Hematopoietic multipotent progenitor cell treated with erythropoietin and hydrocortisone succinate and interleukin-3 and kit ligand, for 6 days (in vitro differentiated cells): ENCODE data around the gene MRPL28.
"Not testable (repeated sequence)": the region's sequence is repeated elsewhere in the genome, so short reads cannot be mapped to it uniquely, and the experiment has no call there.

Experiments used
- DNase-seq: peaks from one replicate; pipeline ENCODE4 v3.0.0-alpha.2; 2015

MRPL28 gene

DNA sequence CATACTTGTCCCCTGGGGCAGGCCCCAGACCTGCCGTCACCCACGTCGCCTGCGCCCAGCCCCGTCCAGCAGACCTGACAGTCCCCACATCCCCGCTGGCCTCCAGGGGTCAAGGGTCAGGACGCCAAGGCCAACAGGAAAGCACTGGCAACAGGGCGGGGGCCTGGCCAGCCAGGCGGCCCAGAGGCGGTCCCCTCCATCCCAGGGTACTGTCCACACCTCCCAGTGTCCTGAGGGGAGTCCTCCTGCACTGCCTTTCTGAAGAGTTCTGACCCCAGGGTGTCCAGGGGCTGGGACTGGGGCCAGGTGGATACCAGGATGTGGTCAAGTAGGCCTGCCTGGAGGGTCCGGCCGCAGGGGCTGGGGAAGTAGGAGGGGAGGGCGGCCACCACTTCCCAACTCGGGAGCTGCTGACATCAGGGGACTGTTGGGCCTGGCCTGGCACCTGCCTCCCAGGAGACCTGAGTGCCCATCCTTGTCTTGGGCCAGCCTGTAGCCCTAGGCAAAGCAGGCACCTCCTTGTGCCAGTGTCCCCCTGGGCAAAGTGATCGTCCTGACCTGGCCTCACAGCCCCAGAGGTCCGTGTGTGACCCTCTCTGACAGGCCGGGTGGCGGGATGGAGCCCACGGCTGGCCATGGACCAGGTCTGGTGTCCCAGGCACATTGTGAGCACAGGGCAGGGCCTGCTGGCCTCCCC, 11.1 kb downstream of the MRPL28 start:
- no peak for DNase-seq

GRCh38 chr16:356741-357140, 13.6 kb downstream of the MRPL28 start:
- DNase-seq: no peak

DNA sequence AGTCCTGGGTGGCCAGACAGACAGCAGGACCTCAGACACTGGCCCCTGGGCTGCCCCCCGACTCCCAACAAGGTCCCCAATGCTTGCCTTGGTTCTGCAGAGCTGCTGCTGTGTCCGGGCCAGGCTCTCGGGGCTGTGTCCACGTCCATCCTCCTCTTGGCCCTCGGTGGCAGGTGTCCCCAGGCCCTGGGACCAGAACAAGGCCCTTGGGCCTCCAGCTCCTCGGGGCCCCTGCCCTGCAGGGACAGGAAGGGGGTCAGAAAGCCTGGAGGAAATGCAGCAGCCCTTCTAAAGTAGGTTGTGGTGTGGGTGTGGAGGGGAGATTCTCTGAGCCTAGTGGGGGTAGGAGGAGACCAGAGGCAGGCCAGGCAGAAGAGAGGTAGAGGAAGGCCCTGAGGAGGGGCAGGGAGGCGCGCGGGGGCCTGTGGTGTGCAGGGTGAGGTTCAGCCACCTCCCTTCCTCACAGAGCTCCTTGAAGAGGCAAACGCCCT, 15.3 kb downstream of the MRPL28 start:
- peak; percentile 64 for DNase-seq

DNA sequence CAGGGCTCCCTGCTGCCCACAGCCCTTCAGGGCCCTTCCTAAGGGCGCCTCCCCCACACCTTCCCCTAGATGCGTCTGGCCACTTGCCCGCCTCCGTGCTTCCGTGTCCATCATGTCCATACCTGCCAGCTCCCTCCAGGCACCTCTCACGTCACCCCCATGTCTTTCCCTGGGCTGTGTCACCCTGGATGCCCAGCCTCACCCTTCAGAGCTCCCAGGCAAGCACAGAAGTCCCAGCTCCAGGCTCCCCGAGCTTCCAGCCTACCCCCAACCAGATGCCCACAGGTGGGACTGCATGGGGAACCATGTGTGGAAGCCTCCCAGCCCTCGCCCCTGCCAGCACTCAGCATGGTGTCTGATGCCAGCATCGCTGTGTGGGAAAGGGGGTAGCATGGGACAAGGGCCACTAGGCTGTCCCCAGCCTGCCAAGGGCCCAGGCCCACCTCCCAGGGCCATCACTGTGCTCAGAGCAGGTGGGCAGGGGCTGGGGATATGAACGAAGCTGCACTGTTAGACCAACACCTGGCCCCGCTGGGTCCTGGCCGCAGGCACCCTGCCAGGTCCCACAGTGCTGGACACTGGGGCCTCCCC, 16.0 kb downstream of the MRPL28 start:
- DNase-seq: no peak

DNA sequence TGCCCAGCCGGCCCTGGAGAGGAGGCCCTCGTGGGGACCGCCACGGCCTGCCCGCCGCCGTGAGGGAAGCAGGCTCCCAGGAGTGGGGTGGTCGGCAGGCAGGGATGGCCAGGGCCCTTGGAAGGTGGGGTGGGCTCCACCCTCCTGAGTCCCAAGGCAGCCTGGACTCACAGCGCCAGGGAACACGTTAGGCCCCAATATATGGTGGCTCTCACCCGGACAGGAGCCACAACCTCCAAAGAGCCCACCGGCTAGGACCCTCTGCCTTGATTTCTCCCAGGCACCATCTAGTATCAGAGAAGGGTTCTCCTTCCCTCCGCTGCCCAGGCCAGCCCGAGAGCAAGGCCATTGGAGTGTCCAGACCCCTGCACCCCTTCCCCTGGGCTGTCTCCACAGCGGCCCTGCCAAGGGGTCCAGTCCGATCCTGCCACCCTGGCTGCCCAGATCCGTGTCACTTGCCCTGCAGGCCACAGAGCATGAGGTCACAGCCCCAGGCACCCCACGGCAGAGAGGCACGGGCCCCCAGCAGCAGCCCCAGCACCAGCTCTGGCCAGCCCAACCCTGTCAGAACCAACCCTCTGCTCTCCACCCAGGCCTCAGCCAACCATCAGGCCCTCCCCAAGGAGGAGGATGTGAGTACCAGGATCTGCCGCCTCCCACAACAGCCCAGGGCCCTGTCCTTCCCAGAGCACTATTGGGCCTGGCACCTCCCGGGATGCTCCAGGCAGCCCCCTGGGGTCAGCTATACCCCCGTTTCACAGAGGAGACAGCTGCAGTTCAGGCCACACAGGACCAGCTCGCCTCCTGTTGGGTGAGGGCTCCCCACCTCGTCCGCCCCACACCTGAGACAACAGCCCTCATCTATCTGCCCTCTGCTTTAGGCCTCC, 16.7 kb downstream of the MRPL28 start:
- DNase-seq: no peak

- DNase-seq: peak; percentile 99
Measured at GRCh38 chr16:352547-353403, 17.6 kb downstream of the MRPL28 start, which contains the start of gene AXIN1. Gene AXIN1, minus strand, starts transcription at chr16:352723. Its CDS starts 5,698 bp downstream, at chr16:347025.

GRCh38 chr16:351804-352520, 18.4 kb downstream of the MRPL28 start:
- DNase-seq: peak; percentile 60

DNA sequence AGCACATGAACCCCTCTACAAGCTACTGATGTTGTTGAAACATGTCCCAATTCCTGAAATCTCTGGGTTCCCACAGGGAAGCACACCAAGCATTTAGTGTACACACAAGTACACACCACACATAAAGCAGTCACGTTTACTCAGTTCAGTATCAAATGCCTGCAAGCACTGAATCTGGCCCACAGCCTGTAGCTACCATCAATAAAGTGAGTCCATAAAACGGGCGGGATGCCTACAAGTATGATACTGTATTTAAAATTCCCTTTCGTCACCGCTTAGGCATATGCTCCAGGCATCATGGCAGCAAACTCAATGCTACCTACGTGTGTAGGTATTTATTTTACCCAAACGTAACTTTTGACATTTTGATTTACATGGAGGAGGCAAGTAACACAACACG, 20.1 kb downstream of the MRPL28 start:
- DNase-seq: no peak

DNA sequence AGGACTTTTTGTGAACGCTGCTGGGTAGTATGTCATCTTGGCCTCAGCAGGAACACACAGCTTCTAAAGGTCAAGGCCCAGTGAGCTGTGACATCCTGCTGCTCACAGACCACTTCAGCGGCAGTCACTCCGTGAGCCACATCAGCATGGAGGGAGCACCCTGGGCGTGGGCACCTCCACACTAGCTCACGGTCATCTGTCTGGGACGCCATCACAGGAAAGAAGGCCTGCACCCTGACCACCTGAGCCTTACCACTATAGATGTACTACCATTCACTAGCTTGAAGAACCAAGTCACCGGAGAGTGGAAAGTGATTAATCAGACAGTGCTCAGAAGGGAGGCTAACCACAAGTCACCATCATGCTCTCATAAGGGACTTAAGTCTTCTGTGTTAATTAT, 21.1 kb downstream of the MRPL28 start:
- DNase-seq: no peak

GRCh38 chr16:348495-348894, 21.8 kb downstream of the MRPL28 start:
- DNase-seq: not testable (repeated sequence)

- DNase-seq: no peak
Measured at GRCh38 chr16:347203-347602, 23.1 kb downstream of the MRPL28 start.

GRCh38 chr16:346587-346986, 23.8 kb downstream of the MRPL28 start:
- DNase-seq: no peak

- no peak for DNase-seq
Measured at GRCh38 chr16:345772-346171, 24.6 kb downstream of the MRPL28 start.

GRCh38 chr16:342455-343213, 27.7 kb downstream of the MRPL28 start:
- no peak for DNase-seq

GRCh38 chr16:341974-342336, 28.4 kb downstream of the MRPL28 start:
- not testable (repeated sequence) for DNase-seq

DNA sequence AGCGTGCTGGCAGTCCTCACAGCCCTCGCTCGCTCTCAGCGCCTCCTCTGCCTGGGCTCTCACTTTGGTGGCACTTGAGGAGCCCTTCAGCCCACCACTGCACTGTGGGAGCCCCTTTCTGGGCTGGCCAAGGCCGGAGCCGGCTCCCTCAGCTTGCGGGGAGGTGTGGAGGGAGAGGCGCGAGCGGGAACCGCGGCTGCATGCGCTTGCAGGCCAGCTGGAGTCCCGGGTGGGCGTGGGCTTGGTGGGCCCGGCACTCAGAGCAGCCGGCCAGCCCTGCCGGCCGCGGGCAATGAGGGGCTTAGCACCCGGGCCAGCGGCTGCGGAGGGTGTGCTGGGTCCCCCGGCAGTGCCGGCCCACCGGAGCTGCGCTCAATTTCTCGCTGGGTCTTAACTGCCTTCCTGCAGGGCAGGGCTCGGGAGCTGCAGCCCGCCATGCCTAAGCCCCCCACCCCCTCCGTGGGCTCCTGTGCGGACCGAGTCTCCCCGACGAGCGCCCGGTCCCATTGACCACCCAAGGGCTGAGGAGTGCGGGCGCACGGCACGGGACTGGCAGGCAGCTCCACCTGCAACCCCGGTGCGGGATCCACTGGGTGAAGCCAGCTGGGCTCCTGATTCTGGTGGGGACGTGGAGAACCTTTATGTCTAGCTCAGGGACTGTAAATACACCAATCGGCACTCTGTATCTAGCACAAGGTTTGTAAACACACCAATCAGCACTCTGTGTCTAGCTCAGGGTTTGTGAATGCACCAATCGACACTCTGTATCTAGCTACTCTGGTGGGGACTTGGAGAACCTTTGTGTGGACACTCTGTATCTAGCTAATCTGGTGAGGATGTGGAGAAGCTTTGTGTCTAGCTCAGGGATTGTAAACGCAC, 29.0 kb downstream of the MRPL28 start:
- DNase-seq: not testable (repeated sequence)

DNA sequence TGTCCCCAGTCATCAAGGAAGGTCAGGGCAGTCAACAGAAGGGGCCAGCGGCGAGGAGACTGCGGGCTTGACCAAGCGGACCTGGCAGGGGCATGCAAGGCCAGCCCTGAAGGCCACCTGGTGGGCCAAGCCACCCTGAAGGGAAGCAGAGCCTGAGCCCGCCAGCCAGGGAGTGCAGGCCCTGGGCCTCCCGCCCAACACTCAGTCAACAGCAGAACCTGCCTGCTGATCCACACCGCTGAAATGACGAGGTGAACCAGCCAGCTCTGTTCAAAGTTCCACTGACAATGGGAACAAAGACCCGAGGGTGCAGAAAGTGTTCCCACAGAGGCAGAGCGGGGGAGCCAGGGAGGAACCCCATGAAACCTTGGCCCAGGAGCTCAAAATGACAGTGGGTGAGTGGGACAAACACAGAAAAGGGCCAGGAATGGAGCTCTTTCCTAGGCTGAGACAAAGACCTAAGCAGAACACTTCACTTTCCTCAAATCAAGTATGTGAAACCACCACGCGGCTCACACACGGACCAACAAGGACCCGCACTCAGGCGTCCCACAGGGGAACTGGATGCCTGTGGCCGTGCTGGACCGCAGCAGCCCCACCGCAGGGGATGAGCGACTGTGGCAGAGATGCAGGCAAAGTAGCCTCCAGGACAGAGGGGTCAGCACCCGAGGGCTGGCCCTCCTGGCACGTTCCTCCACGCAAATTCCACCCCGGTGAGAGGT, 29.8 kb downstream of the MRPL28 start:
- DNase-seq: no peak

- DNase-seq: peak; percentile 83
Measured at GRCh38 chr16:339680-340079, 30.7 kb downstream of the MRPL28 start.

DNA sequence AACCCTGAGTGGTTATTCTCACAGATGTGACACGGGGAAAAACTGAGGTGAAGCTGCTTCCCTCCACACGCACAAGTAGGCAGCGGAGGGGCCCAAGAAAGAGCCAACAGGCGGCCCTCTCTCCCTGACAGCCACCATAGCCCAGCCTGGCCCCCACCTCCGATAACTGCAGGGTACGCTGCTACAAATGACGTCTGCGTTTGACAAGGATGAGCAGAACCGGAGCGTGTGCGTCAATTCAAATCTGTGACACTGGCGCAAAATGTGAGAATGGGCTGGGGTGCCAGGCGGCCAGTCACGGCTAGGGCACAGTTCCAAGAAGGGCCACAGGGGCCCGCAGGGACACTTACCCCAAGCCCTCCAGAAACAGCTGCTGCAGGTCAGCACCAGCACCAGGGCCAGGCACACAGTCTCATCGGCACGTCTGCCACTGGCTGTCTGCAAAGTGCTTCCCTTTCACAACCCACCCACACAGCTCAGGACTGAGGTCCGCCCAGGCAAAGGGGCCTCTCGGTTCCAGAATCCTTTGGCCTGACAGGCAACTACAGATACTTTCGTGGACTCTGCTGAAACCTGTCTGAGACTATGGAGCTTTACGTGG, 32.3 kb downstream of the MRPL28 start:
- no peak for DNase-seq
